Mucosa of rectum (tissue), 2 donors: ENCODE measurements around the gene VWF.

Experiments used
- H3K27ac ChIP-seq, 2 donors: one replicate each; pipeline ENCODE4 v1.7.0; 2013; ENCODE audit warnings: inconsistent platforms in 2 of 2, low read depth in 2 of 2, low read length in 2 of 2
- H3K27me3 ChIP-seq, 2 donors: one replicate each; pipeline ENCODE4 v1.7.0; 2013; ENCODE audit warnings: low read length in 2 of 2; ENCODE audit not compliant: control insufficient read depth in 2 of 2, insufficient read depth in 2 of 2
- H3K36me3 ChIP-seq, 2 donors: one replicate each; pipeline ENCODE4 v1.7.0; 2013; ENCODE audit warnings: low read length in 2 of 2; ENCODE audit not compliant: control insufficient read depth in 2 of 2, insufficient read depth in 2 of 2
- H3K4me1 ChIP-seq, 2 donors: one replicate each; pipeline ENCODE4 v1.7.0; 2013; ENCODE audit warnings: low read length in 2 of 2, mild to moderate bottlenecking in 1 of 2; ENCODE audit not compliant: control insufficient read depth in 2 of 2, insufficient read depth in 2 of 2
- H3K4me3 ChIP-seq, 2 donors: one replicate each; pipeline ENCODE4 v1.7.0; 2013; ENCODE audit warnings: low read length in 2 of 2
- H3K9ac ChIP-seq, 2 donors: one replicate each; pipeline ENCODE4 v1.7.0; 2013; ENCODE audit warnings: low read length in 2 of 2, low read depth in 1 of 2, mild to moderate bottlenecking in 1 of 2
- H3K9me3 ChIP-seq, 2 donors: one replicate each; pipeline ENCODE4 v1.7.0; 2013; ENCODE audit warnings: low read length in 2 of 2; ENCODE audit not compliant: control insufficient read depth in 2 of 2
- donor health status: healthy.
- donor health status: Normal muscosa, but diverticular disease.

VWF gene

GRCh38 chr12:5973461-5974115 is 150.9 kb downstream of the VWF start:
- Histone ChIP-seq H3K4me3 (no peak overlapping the region), H3K9me3 (no peaks in the 10 kb centered on the region), H3K27ac (no peak overlapping the region), H3K27me3 (no peaks in the 10 kb centered on the region), H3K4me1 (no peaks in the 10 kb centered on the region), H3K36me3 (no peaks in the 10 kb centered on the region), H3K9ac (no peak overlapping the region)

GRCh38 chr12:5972387-5972786 is 152.1 kb downstream of the VWF start:
- no peaks in the 10 kb centered on the region for H3K36me3 ChIP-seq

GRCh38 chr12:5971194-5971850 is 153.1 kb downstream of the VWF start:
- Histone ChIP-seq H3K36me3 (no peaks in the 10 kb centered on the region), H3K9me3 (no peaks in the 10 kb centered on the region), H3K9ac (no peak overlapping the region), H3K4me3 (no peak overlapping the region), H3K27ac (no peak overlapping the region), H3K27me3 (no peaks in the 10 kb centered on the region), H3K4me1 (no peaks in the 10 kb centered on the region)

More at GRCh38 chr12:5972387-5972786, 152.1 kb downstream of the VWF start:
- H3K4me3 ChIP-seq, result no peak overlapping the region
- no peak overlapping the region for H3K9ac ChIP-seq
- H3K9me3 ChIP-seq, result no peaks in the 10 kb centered on the region
- H3K27ac ChIP-seq, result no peak overlapping the region
- H3K4me1 ChIP-seq, result no peaks in the 10 kb centered on the region
- no peaks in the 10 kb centered on the region for H3K27me3 ChIP-seq

- no peaks in the 10 kb centered on the region for H3K9me3 ChIP-seq
- peaks cover 0 to 3% of the 10 kb centered on the region in 2 donors for H3K27me3 ChIP-seq
- no peak overlapping the region for H3K4me3 ChIP-seq
- no peak overlapping the region for H3K9ac ChIP-seq
- H3K36me3 ChIP-seq, result no peaks in the 10 kb centered on the region
- no peak overlapping the region for H3K27ac ChIP-seq
- no peaks in the 10 kb centered on the region for H3K4me1 ChIP-seq
Measured at GRCh38 chr12:5969974-5970690, 154.3 kb downstream of the VWF start.

- Histone ChIP-seq H3K27me3 (peaks cover 0 to 3% of the 10 kb centered on the region in 2 donors), H3K4me1 (no peaks in the 10 kb centered on the region), H3K27ac (no peak overlapping the region), H3K36me3 (no peaks in the 10 kb centered on the region), H3K4me3 (no peak overlapping the region), H3K9ac (no peak overlapping the region), H3K9me3 (no peaks in the 10 kb centered on the region)
Measured at GRCh38 chr12:5969156-5969973, 155.1 kb downstream of the VWF start.

- Histone ChIP-seq H3K4me1 (no peaks in the 10 kb centered on the region), H3K36me3 (no peaks in the 10 kb centered on the region), H3K9ac (no peak overlapping the region), H3K27ac (no peak overlapping the region), H3K4me3 (no peak overlapping the region), H3K9me3 (no peaks in the 10 kb centered on the region), H3K27me3 (peaks cover 0 to 3% of the 10 kb centered on the region in 2 donors)
Measured at GRCh38 chr12:5967645-5968415, 156.6 kb downstream of the VWF start.

GRCh38 chr12:5966486-5967095 is 157.9 kb downstream of the VWF start:
- Histone ChIP-seq H3K9me3 (no peaks in the 10 kb centered on the region), H3K4me3 (no peak overlapping the region), H3K36me3 (no peaks in the 10 kb centered on the region), H3K27ac (no peak overlapping the region), H3K27me3 (peaks cover 0 to 3% of the 10 kb centered on the region in 2 donors), H3K4me1 (no peaks in the 10 kb centered on the region), H3K9ac (no peak overlapping the region)

GRCh38 chr12:5965950-5966383 is 158.5 kb downstream of the VWF start:
- H3K36me3 ChIP-seq, result no peaks in the 10 kb centered on the region
- no peak overlapping the region for H3K4me3 ChIP-seq

More at GRCh38 chr12:5965950-5966383, 158.5 kb downstream of the VWF start:
- Histone ChIP-seq H3K27me3 (peaks cover 0 to 3% of the 10 kb centered on the region in 2 donors), H3K4me1 (no peaks in the 10 kb centered on the region), H3K9me3 (no peaks in the 10 kb centered on the region), H3K9ac (no peak overlapping the region), H3K27ac (no peak overlapping the region)
